IMR-90 (cell line): ENCODE data around the gene ACOX1. TPM values are rescaled to one million over a fixed set of nuclear protein-coding genes. Genes with fewer than 3 reads are reported as not detected.

Source experiments
- ATAC-seq: fragments of 200-7000 bp; cut with Tn5 transposase; 2 replicates; pipeline ENCODE4 v1.9.1; 2020; ENCODE audit warnings: low read depth, mild to moderate bottlenecking, moderate library complexity
- BruUV-seq: library from RNA; stranded (reverse); fragments of 400-500 nt; replicated peaks from 2 replicates; lab custom pipeline; 2021; lab: Mats Ljungman, UMichigan
- CTCF ChIA-PET: fragments of 300-600 bp; formaldehyde crosslinking; extraction: SDS; loops from one replicate; lab custom pipeline; 2021; ENCODE audit warnings: antibody characterized with exemption; lab: Yijun Ruan, JAX
- POLR2A ChIA-PET: fragments of 300-600 bp; sonication (Branson Sonifier 250); formaldehyde crosslinking; loops from one replicate; lab custom pipeline; 2022; ENCODE audit warnings: antibody characterized with exemption; ENCODE audit not compliant: unreplicated experiment; lab: Charles Lee
- DNase-seq: peaks from one replicate; pipeline ENCODE4 v3.0.0; 2013
- H2AFZ ChIP-seq: replicated peaks from 2 replicates; pipeline ENCODE3; 2013; ENCODE audit warnings: low read length, mild to moderate bottlenecking; ENCODE audit not compliant: poor library complexity
- H2AK5ac ChIP-seq: 2 replicates; pipeline ENCODE4 v1.6.1; 2013; ENCODE audit warnings: low read depth, low read length, inconsistent platforms
- H2AK9ac ChIP-seq: replicated peaks from 2 replicates; pipeline ENCODE3; 2013; ENCODE audit warnings: mild to moderate bottlenecking, low read depth, low read length, moderate library complexity; ENCODE audit not compliant: poor library complexity
- H2BK120ac ChIP-seq: 2 replicates; pipeline ENCODE4 v1.6.1; 2013; ENCODE audit warnings: low read depth, low read length, inconsistent platforms
- H2BK15ac ChIP-seq: 3 replicates; pipeline ENCODE4 v1.6.1; 2013; ENCODE audit warnings: low read depth, low read length, inconsistent platforms
- H2BK20ac ChIP-seq: 2 replicates; pipeline ENCODE4 v1.6.1; 2013; ENCODE audit warnings: low read depth, mild to moderate bottlenecking, inconsistent platforms, low read length, moderate library complexity
- H2BK5ac ChIP-seq: 2 replicates; pipeline ENCODE4 v1.6.1; 2013; ENCODE audit warnings: mild to moderate bottlenecking, low read depth, low read length, inconsistent platforms; ENCODE audit not compliant: poor library complexity, severe bottlenecking
- H3K14ac ChIP-seq: replicated peaks from 2 replicates; pipeline ENCODE4 v1.6.1; 2013; ENCODE audit warnings: low read depth, low read length, inconsistent platforms
- H3K18ac ChIP-seq: 2 replicates; pipeline ENCODE4 v1.6.1; 2013; ENCODE audit warnings: low read depth, low read length, control low read depth
- H3K23ac ChIP-seq: 2 replicates; pipeline ENCODE4 v1.6.1; 2013; ENCODE audit warnings: low read depth, low read length, inconsistent platforms
- H3K27ac ChIP-seq: 2 replicates; pipeline ENCODE4 v1.5.1; 2013; ENCODE audit warnings: mild to moderate bottlenecking, control low read depth, low read length; ENCODE audit not compliant: insufficient read depth
- H3K27me3 ChIP-seq: 2 replicates; pipeline ENCODE4 v1.6.1; 2013; ENCODE audit warnings: low read length; ENCODE audit not compliant: control insufficient read depth, insufficient read depth
- H3K36me3 ChIP-seq: 2 replicates; pipeline ENCODE4 v1.6.1; 2013; ENCODE audit warnings: low read length, mixed read lengths; ENCODE audit not compliant: control insufficient read depth, insufficient read depth
- H3K4ac ChIP-seq: 2 replicates; pipeline ENCODE4 v1.6.1; 2013; ENCODE audit warnings: low read depth, low read length, inconsistent platforms
- H3K4me1 ChIP-seq: 2 replicates; pipeline ENCODE4 v1.6.1; 2013; ENCODE audit warnings: low read length, mixed read lengths; ENCODE audit not compliant: control insufficient read depth, insufficient read depth
- H3K4me2 ChIP-seq: 2 replicates; pipeline ENCODE4 v1.6.1; 2013; ENCODE audit warnings: low read depth, mild to moderate bottlenecking, control low read depth, low read length, moderate library complexity
- H3K4me3 ChIP-seq: 2 replicates; pipeline ENCODE4 v1.5.1; 2013; ENCODE audit warnings: low read depth, mild to moderate bottlenecking, control low read depth, low read length, moderate library complexity; ENCODE audit not compliant: insufficient read depth
- H3K56ac ChIP-seq: 2 replicates; pipeline ENCODE4 v1.6.1; 2013; ENCODE audit warnings: low read length, inconsistent platforms; ENCODE audit not compliant: insufficient read depth; ENCODE audit errors: extremely low read depth
- H3K79me1 ChIP-seq, 2 experiments: 2 replicates each; pipeline ENCODE4 v1.6.1; 2013; ENCODE audit warnings: low read length in 2 of 2, inconsistent platforms in 1 of 2, low read depth in 1 of 2
- H3K9ac ChIP-seq: 2 replicates; pipeline ENCODE4 v1.6.1; 2013; ENCODE audit warnings: low read depth, low read length, control low read depth
- H3K9me1 ChIP-seq: 2 replicates; pipeline ENCODE4 v1.6.1; 2013; ENCODE audit warnings: low read length, inconsistent platforms; ENCODE audit not compliant: insufficient read depth
- H3K9me3 ChIP-seq: 2 replicates; pipeline ENCODE4 v1.6.1; 2013; ENCODE audit warnings: low read length; ENCODE audit not compliant: control insufficient read depth, insufficient read depth
- H4K20me1 ChIP-seq: 2 replicates; pipeline ENCODE4 v1.6.1; 2013; ENCODE audit warnings: low read length, inconsistent platforms; ENCODE audit not compliant: insufficient read depth
- H4K5ac ChIP-seq: 2 replicates; pipeline ENCODE4 v1.6.1; 2013; ENCODE audit warnings: mild to moderate bottlenecking, low read depth, low read length, control low read depth
- H4K8ac ChIP-seq, 2 experiments: 2 replicates each; pipeline ENCODE4 v1.6.1; 2013; ENCODE audit warnings: low read depth in 2 of 2, low read length in 2 of 2, control low read depth in 1 of 2, inconsistent platforms in 1 of 2
- H4K91ac ChIP-seq: 2 replicates; pipeline ENCODE4 v1.6.1; 2013; ENCODE audit warnings: low read depth, low read length, inconsistent platforms; ENCODE audit not compliant: insufficient read depth
- CEBPB ChIP-seq: IDR thresholded peaks from 2 replicates; pipeline ENCODE4 v1.6.1; 2012; ENCODE audit warnings: low read depth, low read length, improper control_type of control experiment
- CHD1 ChIP-seq: IDR thresholded peaks from 2 replicates; pipeline ENCODE4 v1.6.1; 2012; ENCODE audit warnings: low read depth, low read length, improper control_type of control experiment
- MAFK ChIP-seq: IDR thresholded peaks from 2 replicates; pipeline ENCODE4 v1.6.1; 2012; ENCODE audit warnings: low read depth, low read length, improper control_type of control experiment
- MAZ ChIP-seq: IDR thresholded peaks from 2 replicates; pipeline ENCODE4 v1.6.1; 2012; ENCODE audit warnings: low read depth, mild to moderate bottlenecking, low read length, improper control_type of control experiment, moderate library complexity, borderline replicate concordance
- MXI1 ChIP-seq: IDR thresholded peaks from 2 replicates; pipeline ENCODE4 v1.6.1; 2012; ENCODE audit warnings: low read depth, mild to moderate bottlenecking, low read length, moderate library complexity, borderline replicate concordance
- NFE2L2 ChIP-seq: fragments of 150-350 bp; IDR thresholded peaks from 2 replicates; pipeline ENCODE4 v1.6.1; 2016; ENCODE audit warnings: low read depth, mild to moderate bottlenecking, low read length
- POLR2A ChIP-seq: IDR thresholded peaks from 2 replicates; pipeline ENCODE4 v1.6.1; 2012; ENCODE audit warnings: mild to moderate bottlenecking, low read depth, low read length
- RAD21 ChIP-seq: IDR thresholded peaks from 2 replicates; pipeline ENCODE4 v1.6.1; 2012; ENCODE audit warnings: low read length, improper control_type of control experiment
- RCOR1 ChIP-seq: IDR thresholded peaks from 2 replicates; pipeline ENCODE4 v1.6.1; 2012; ENCODE audit warnings: mild to moderate bottlenecking, low read length, improper control_type of control experiment; ENCODE audit not compliant: insufficient replicate concordance
- RFX5 ChIP-seq: IDR thresholded peaks from 2 replicates; pipeline ENCODE4 v1.8.0; 2012; ENCODE audit warnings: low read depth, mild to moderate bottlenecking, low read length, moderate library complexity
- SMC3 ChIP-seq: fragments of 150-350 bp; IDR thresholded peaks from 2 replicates; pipeline ENCODE4 v1.6.1; 2016; ENCODE audit warnings: low read depth, mild to moderate bottlenecking, antibody characterized with exemption, low read length, moderate library complexity
- WGBS, 2 experiments: methylation state at CpG; one replicate each; pipeline versions ENCODE4 v1.1.5 to v1.1.7; 2013; ENCODE audit warnings: missing lambda C conversion rate in 2 of 2; ENCODE audit not compliant: insufficient read length in 1 of 2; ENCODE audit errors: extremely low coverage in 2 of 2; 5-methylcytosine and 5-hydroxymethylcytosine counted together
- dilution Hi-C: fragments of 300-500 bp; cut with HindIII; formaldehyde crosslinking; loops from one replicate; pipeline ENCODE4 v1.14.3; 2018; ENCODE audit warnings: low sequenced_read_pairs; ENCODE audit not compliant: unreplicated experiment
- in situ Hi-C: fragments of 300-500 bp; cut with MboI; formaldehyde crosslinking; loops from 3 replicates; pipeline ENCODE4 v1.14.3; 2019; ENCODE audit warnings: low sequenced_read_pairs, inconsistent platforms, mixed read lengths
- intact Hi-C: fragments of 100-400 bp; cut with micrococcal nuclease; formaldehyde crosslinking; loops from 2 replicates; pipeline ENCODE4 v1.10.0; 2022
- polyA plus RNA-seq, 3 experiments: library from polyadenylated mRNA; depleted of rRNA; stranded (reverse); fragments of >200 nt; gene quantifications; 2 replicates each; pipeline ENCODE4 v1.2.3, GENCODE V29; 2012; ENCODE audit warnings: low replicate concordance in 1 of 3
- total RNA-seq: library from RNA; depleted of rRNA; stranded (reverse); fragments of >200 nt; gene quantifications from 2 replicates; pipeline ENCODE4 v1.2.3, GENCODE V29; 2012
- TF ChIP-seq, protein P1 (sequence below): conservative IDR thresholded peaks from 2 replicates; pipeline ENCODE4 v1.5.1; 2012; ENCODE audit warnings: mild to moderate bottlenecking, low read depth, low read length, improper control_type of control experiment
- TF ChIP-seq, protein P2 (sequence below): fragments of 150-350 bp; IDR thresholded peaks from 2 replicates; pipeline ENCODE4 v1.6.1; 2016; ENCODE audit warnings: low read depth, mild to moderate bottlenecking, low read length, moderate library complexity, borderline replicate concordance
- TF ChIP-seq, protein P3 (sequence below): fragments of 150-350 bp; IDR thresholded peaks from 2 replicates; pipeline ENCODE4 v1.6.1; 2017; ENCODE audit warnings: mild to moderate bottlenecking, antibody characterized with exemption, low read length, low read depth

The ACOX1 gene
- total and polyA plus RNA-seq, 2 of the 4 experiments (the other 2 are of a cell fraction) = 16.1 to 94.8 TPM

DNA sequence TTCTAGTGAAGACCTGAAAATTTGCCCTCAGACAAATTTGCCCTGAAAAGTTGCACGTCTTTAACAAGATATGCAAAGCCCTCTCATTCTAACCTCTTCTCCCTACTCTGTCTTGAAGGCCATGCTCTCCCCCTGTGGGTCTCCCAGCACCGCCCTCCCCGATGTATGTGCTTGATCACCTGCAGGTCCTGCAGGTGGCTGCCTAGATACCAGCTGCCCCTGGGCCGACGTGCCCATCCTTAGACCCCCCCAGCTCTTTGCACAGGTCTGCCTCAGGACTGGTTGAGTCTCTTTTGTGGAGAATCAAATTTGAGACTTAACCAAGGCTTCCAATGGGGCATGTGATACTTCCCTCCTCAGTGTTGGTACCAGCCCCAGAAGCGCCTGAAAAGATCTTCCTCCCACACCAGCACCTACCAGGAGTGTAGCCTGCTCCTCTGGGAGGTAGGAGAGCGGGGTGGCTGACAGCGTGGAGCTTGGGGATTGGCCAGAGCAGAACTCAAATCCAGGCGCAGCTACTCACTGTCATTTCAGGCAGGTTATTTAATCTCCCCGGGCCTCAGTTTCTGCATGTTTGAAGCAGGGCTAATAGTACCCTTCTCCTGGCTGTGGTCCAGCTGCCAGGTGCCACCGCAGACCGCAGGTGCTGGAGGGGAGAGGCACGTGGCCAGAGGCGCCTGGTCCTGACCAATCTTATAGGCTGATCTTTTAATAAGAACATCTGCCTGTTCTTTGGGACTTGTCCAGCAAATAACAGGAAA is 69.7 kb downstream of the ACOX1 start:
- H3K27ac ChIP-seq = no peak overlapping the region
- H3K4me3 ChIP-seq = no peak overlapping the region
- no peak overlapping the region for H2BK120ac ChIP-seq
- no peak overlapping the region for H4K91ac ChIP-seq
- CTCF ChIA-PET = interaction anchor here (0.7 kb wide), 1 partner anchor 60 kb away, joined by 3 read pairs; no protein-coding TSS in a partner anchor
- H3K36me3 ChIP-seq = peaks cover 4% of the 10 kb centered on the region; the same call in 1 of the 2 replicates
- 91% methylated on average over 8 of the region's 14 CpGs; no CpG with 5 or more reads in 1 of the 2 experiments for WGBS, 2 experiments
- H4K5ac ChIP-seq = no peak overlapping the region
- H3K9ac ChIP-seq = no peak overlapping the region
- no peak overlapping the region for H3K23ac ChIP-seq
- H3K4me2 ChIP-seq = no peak overlapping the region
- no peak for ATAC-seq
- no peak overlapping the region for H3K18ac ChIP-seq
- no peak overlapping the region for H2BK5ac ChIP-seq
- DNase-seq = no peak
- in situ Hi-C loops (loop anchor here (10.0 kb wide), 1 partner anchor 376 kb away; no protein-coding TSS in a partner anchor), dilution Hi-C loops (no loop called here), intact Hi-C loops (loop anchor here (5.0 to 10.0 kb wide), 2 partner anchors 33 to 166 kb away; partner anchors contain the start of genes FBF1, GALR2, SRP68 and ZACN)
- POLR2A ChIA-PET = interaction anchor here (0.8 kb wide), 1 partner anchor 10 kb away, joined by 5 read pairs; no protein-coding TSS in a partner anchor
- H2AK9ac ChIP-seq = no peak overlapping the region
- H4K8ac ChIP-seq = no peak overlapping the region
- H2BK15ac ChIP-seq = no peak overlapping the region
- H3K27me3 ChIP-seq = no peaks in the 10 kb centered on the region
- H3K4ac ChIP-seq = no peak overlapping the region
- H3K14ac ChIP-seq = no peak overlapping the region
- H2AK5ac ChIP-seq = no peak overlapping the region
- H3K79me1 ChIP-seq = peaks cover under 1 to 8% of the 10 kb centered on the region in 2 experiments; a peak in 2 of 4 replicates
- H3K9me3 ChIP-seq = no peaks in the 10 kb centered on the region
- H2BK20ac ChIP-seq = no peak overlapping the region
- peaks cover 2% of the 10 kb centered on the region; the same call in 1 of the 2 replicates for H3K4me1 ChIP-seq
- no peaks in the 10 kb centered on the region for H4K20me1 ChIP-seq
- no peak overlapping the region for H2AFZ ChIP-seq
- H3K9me1 ChIP-seq = 0 out of 2 replicates have a peak, but pooled peaks cover 3% of the 10 kb centered on the region
- no TSS peak for BruUV-seq
- no peak overlapping the region for H3K56ac ChIP-seq
- TF ChIP-seq, protein P1, sequence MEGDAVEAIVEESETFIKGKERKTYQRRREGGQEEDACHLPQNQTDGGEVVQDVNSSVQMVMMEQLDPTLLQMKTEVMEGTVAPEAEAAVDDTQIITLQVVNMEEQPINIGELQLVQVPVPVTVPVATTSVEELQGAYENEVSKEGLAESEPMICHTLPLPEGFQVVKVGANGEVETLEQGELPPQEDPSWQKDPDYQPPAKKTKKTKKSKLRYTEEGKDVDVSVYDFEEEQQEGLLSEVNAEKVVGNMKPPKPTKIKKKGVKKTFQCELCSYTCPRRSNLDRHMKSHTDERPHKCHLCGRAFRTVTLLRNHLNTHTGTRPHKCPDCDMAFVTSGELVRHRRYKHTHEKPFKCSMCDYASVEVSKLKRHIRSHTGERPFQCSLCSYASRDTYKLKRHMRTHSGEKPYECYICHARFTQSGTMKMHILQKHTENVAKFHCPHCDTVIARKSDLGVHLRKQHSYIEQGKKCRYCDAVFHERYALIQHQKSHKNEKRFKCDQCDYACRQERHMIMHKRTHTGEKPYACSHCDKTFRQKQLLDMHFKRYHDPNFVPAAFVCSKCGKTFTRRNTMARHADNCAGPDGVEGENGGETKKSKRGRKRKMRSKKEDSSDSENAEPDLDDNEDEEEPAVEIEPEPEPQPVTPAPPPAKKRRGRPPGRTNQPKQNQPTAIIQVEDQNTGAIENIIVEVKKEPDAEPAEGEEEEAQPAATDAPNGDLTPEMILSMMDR = no peak
- TF ChIP-seq RAD21 (no peak), CHD1 (no peak), POLR2A (no peak), SMC3 (no peak), MAFK (no peak), NFE2L2 (no peak), RFX5 (no peak), MAZ (no peak), CEBPB (no peak), RCOR1 (no peak), MXI1 (no peak)
- TF ChIP-seq, protein P2, sequence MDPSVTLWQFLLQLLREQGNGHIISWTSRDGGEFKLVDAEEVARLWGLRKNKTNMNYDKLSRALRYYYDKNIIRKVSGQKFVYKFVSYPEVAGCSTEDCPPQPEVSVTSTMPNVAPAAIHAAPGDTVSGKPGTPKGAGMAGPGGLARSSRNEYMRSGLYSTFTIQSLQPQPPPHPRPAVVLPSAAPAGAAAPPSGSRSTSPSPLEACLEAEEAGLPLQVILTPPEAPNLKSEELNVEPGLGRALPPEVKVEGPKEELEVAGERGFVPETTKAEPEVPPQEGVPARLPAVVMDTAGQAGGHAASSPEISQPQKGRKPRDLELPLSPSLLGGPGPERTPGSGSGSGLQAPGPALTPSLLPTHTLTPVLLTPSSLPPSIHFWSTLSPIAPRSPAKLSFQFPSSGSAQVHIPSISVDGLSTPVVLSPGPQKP = no peak
- TF ChIP-seq, protein P3, sequence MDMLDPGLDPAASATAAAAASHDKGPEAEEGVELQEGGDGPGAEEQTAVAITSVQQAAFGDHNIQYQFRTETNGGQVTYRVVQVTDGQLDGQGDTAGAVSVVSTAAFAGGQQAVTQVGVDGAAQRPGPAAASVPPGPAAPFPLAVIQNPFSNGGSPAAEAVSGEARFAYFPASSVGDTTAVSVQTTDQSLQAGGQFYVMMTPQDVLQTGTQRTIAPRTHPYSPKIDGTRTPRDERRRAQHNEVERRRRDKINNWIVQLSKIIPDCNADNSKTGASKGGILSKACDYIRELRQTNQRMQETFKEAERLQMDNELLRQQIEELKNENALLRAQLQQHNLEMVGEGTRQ = no peak
